Colonic mucosa (tissue), 4 donors: ENCODE measurements around the gene GNAI1. TPM values are rescaled to one million over a fixed set of nuclear protein-coding genes. Genes with fewer than 3 reads are reported as not detected.

Experiments
- DNase-seq: peaks from one replicate; pipeline ENCODE4 v3.0.0-alpha.2; 2020
- H3K27ac ChIP-seq: fragments of 200-600 bp; one replicate; pipeline ENCODE4 v1.8.0; 2021
- H3K27me3 ChIP-seq: fragments of 200-600 bp; one replicate; pipeline ENCODE4 v1.8.0; 2021
- H3K36me3 ChIP-seq: fragments of 200-600 bp; one replicate; pipeline ENCODE4 v1.8.0; 2021
- H3K4me1 ChIP-seq: fragments of 200-600 bp; one replicate; pipeline ENCODE4 v1.8.0; 2021; ENCODE audit warnings: mild to moderate bottlenecking
- H3K4me3 ChIP-seq: fragments of 200-600 bp; one replicate; pipeline ENCODE4 v1.8.0; 2021
- H3K9ac ChIP-seq, 2 donors: one replicate each; pipeline ENCODE4 v1.7.0; 2013; ENCODE audit warnings: control low read depth in 2 of 2, low read depth in 2 of 2, low read length in 2 of 2
- H3K9me3 ChIP-seq: fragments of 200-600 bp; one replicate; pipeline ENCODE4 v1.8.0; 2021
- CTCF ChIP-seq: fragments of 200-600 bp; IDR thresholded peaks from one replicate; pipeline ENCODE4 v1.8.0; 2022; ENCODE audit warnings: antibody characterized with exemption, mild to moderate bottlenecking
- intact Hi-C: fragments of 100-400 bp; cut with DNase I; formaldehyde crosslinking; loops from one replicate; pipeline ENCODE4 v1.14.1; 2022
- total RNA-seq, 2 donors: library from RNA; stranded (reverse); fragmentation: NEBNext Ultra II Directional in 1 of 2; extraction: Animal tissue kit (Norgen Biotek cat#: 25700) in 1 of 2; gene quantifications; one replicate each; pipeline ENCODE4 v1.2.1, GENCODE V29; 2021
- donor health status: healthy.
- donor health status: DM: no; HTN: no; CAD: no.
- donor health status: DM: no; HTN: no; CAD: no.

The GNAI1 gene
- total RNA-seq, 2 donors from 2014 or later, result 13.3 to 27.1 TPM

GRCh38 chr7:80182630-80183276, 48.1 kb downstream of the GNAI1 start:
- no peaks in the 10 kb centered on the region for H3K36me3 ChIP-seq
- no peaks in the 10 kb centered on the region for H3K9me3 ChIP-seq
- H3K4me1 ChIP-seq, result no peaks in the 10 kb centered on the region
- H3K9ac ChIP-seq, result no peak overlapping the region
- intact Hi-C loops, result no loop called here
- TF ChIP-seq CTCF, result no peak
- H3K4me3 ChIP-seq, result no peak overlapping the region
- H3K27me3 ChIP-seq, result no peaks in the 10 kb centered on the region
- no peak overlapping the region for H3K27ac ChIP-seq
- no peak for DNase-seq

GRCh38 chr7:80183351-80183750, 48.7 kb downstream of the GNAI1 start:
- H3K36me3 ChIP-seq, result no peaks in the 10 kb centered on the region
- no peak overlapping the region for H3K27ac ChIP-seq
- no peaks in the 10 kb centered on the region for H3K9me3 ChIP-seq
- no peak overlapping the region for H3K4me3 ChIP-seq
- TF ChIP-seq CTCF, result no peak
- intact Hi-C loops, result no loop called here
- no peak for DNase-seq
- H3K9ac ChIP-seq, result no peak overlapping the region
- H3K4me1 ChIP-seq, result no peaks in the 10 kb centered on the region
- H3K27me3 ChIP-seq, result no peaks in the 10 kb centered on the region

GRCh38 chr7:80183900-80184685, 49.5 kb downstream of the GNAI1 start:
- H3K9me3 ChIP-seq, result no peaks in the 10 kb centered on the region
- TF ChIP-seq CTCF, result no peak
- no peak overlapping the region for H3K4me3 ChIP-seq
- no peak overlapping the region for H3K27ac ChIP-seq
- no peaks in the 10 kb centered on the region for H3K27me3 ChIP-seq
- no peaks in the 10 kb centered on the region for H3K36me3 ChIP-seq
- H3K9ac ChIP-seq, result no peak overlapping the region
- no peaks in the 10 kb centered on the region for H3K4me1 ChIP-seq
- no peak for DNase-seq
- intact Hi-C loops, result no loop called here

- intact Hi-C loops, result no loop called here
- no peak overlapping the region for H3K4me3 ChIP-seq
- no peak overlapping the region for H3K9ac ChIP-seq
- H3K9me3 ChIP-seq, result no peaks in the 10 kb centered on the region
- no peak for TF ChIP-seq CTCF
- no peaks in the 10 kb centered on the region for H3K4me1 ChIP-seq
- H3K27me3 ChIP-seq, result no peaks in the 10 kb centered on the region
- no peak overlapping the region for H3K27ac ChIP-seq
- no peak for DNase-seq
- H3K36me3 ChIP-seq, result no peaks in the 10 kb centered on the region
Measured at GRCh38 chr7:80184693-80185092, 50.1 kb downstream of the GNAI1 start.

GRCh38 chr7:80185571-80185970, 50.9 kb downstream of the GNAI1 start:
- no peak overlapping the region for H3K4me3 ChIP-seq
- H3K4me1 ChIP-seq, result no peaks in the 10 kb centered on the region
- no peak for DNase-seq
- intact Hi-C loops, result no loop called here
- H3K36me3 ChIP-seq, result no peaks in the 10 kb centered on the region
- TF ChIP-seq CTCF, result no peak
- no peak overlapping the region for H3K9ac ChIP-seq
- H3K9me3 ChIP-seq, result no peaks in the 10 kb centered on the region
- no peak overlapping the region for H3K27ac ChIP-seq
- no peaks in the 10 kb centered on the region for H3K27me3 ChIP-seq
